GM12878 (cell line): ENCODE data around the gene DENR.

Source experiments
- CREM ChIP-seq: IDR thresholded peaks from 2 replicates; pipeline ENCODE4 v1.6.1; 2014; ENCODE audit warnings: antibody characterized with exemption, low read depth
- EZH2 ChIP-seq: IDR thresholded peaks from 2 replicates; pipeline ENCODE4 v1.6.1; 2012; ENCODE audit warnings: low read depth, mild to moderate bottlenecking, control low read depth, inconsistent platforms, low read length, borderline replicate concordance; ENCODE audit not compliant: control insufficient read depth
- SP1 ChIP-seq: IDR thresholded peaks from one replicate; pipeline ENCODE4 v1.6.1; 2011; ENCODE audit warnings: low read depth, low read length
- TCF12 ChIP-seq: IDR thresholded peaks from 2 replicates; pipeline ENCODE4 v1.6.1; 2011; ENCODE audit warnings: low read depth, mild to moderate bottlenecking, low read length

- TF ChIP-seq EZH2 (no peak), SP1 (no peak), CREM (no peak), TCF12 (no peak)
Observed at GRCh38 chr12:122725452-122726079, 27.1 kb upstream of the DENR start.
